Caco-2 (cell line): Measurements from ENCODE around the gene VPS35. TPM values are rescaled to one million over a fixed set of nuclear protein-coding genes. Genes with fewer than 3 reads are reported as not detected.

Experiments used
- BruUV-seq: library from RNA; stranded (reverse); fragments of 400-500 nt; replicated peaks from 2 replicates; lab custom pipeline; 2021; lab: Mats Ljungman, UMichigan
- CTCF ChIA-PET: fragments of 300-600 bp; sonication (Branson Sonifier 250); formaldehyde crosslinking; loops from one replicate; lab custom pipeline; 2022; ENCODE audit warnings: antibody characterized with exemption; lab: Charles Lee
- POLR2A ChIA-PET: fragments of 300-600 bp; sonication (Branson Sonifier 250); formaldehyde crosslinking; loops from one replicate; lab custom pipeline; 2022; ENCODE audit warnings: antibody characterized with exemption; lab: Charles Lee
- DNase-seq, 2 experiments: peaks; one replicate each; pipeline versions ENCODE4 v3.0.0 to v3.0.0-alpha.2; 2020 to 2022
- H3K27me3 ChIP-seq: replicated peaks from 2 replicates; pipeline ENCODE4 v1.6.0; 2011; ENCODE audit warnings: low read length; ENCODE audit not compliant: control insufficient read depth, insufficient read depth
- H3K36me3 ChIP-seq: 2 replicates; pipeline ENCODE4 v1.5.1; 2011; ENCODE audit warnings: low read length; ENCODE audit not compliant: control insufficient read depth, insufficient read depth
- H3K4me1 ChIP-seq: fragments of 250-450 bp; sonication (Bioruptor Pico); 2 replicates; pipeline ENCODE4 v1.5.1; 2020; ENCODE audit warnings: mild to moderate bottlenecking
- H3K4me3 ChIP-seq: 2 replicates; pipeline ENCODE4 v1.5.1; 2011; ENCODE audit warnings: low read depth, mild to moderate bottlenecking, control low read depth, low read length
- H3K9me3 ChIP-seq: fragments of 250-450 bp; sonication (Bioruptor Pico); 2 replicates; pipeline ENCODE4 v1.5.1; 2020; ENCODE audit warnings: mild to moderate bottlenecking, moderate library complexity
- H3K27ac Mint-ChIP-seq: one replicate; pipeline ENCODE4 v1.8.0; 2022; ENCODE audit warnings: mixed read lengths; ENCODE audit not compliant: unreplicated experiment
- H3K27me3 Mint-ChIP-seq: one replicate; pipeline ENCODE4 v1.8.0; 2022; ENCODE audit warnings: mixed read lengths; ENCODE audit not compliant: insufficient read depth, unreplicated experiment
- H3K36me3 Mint-ChIP-seq: one replicate; pipeline ENCODE4 v1.8.0; 2022; ENCODE audit warnings: mild to moderate bottlenecking, mixed read lengths; ENCODE audit not compliant: insufficient read depth, unreplicated experiment
- H3K4me1 Mint-ChIP-seq: one replicate; pipeline ENCODE4 v1.8.0; 2022; ENCODE audit warnings: low read depth, mixed read lengths; ENCODE audit not compliant: unreplicated experiment
- H3K4me3 Mint-ChIP-seq: one replicate; pipeline ENCODE4 v1.8.0; 2022; ENCODE audit warnings: mild to moderate bottlenecking, moderate library complexity, mixed read lengths; ENCODE audit not compliant: unreplicated experiment
- H3K9me3 Mint-ChIP-seq: one replicate; pipeline ENCODE4 v1.8.0; 2022; ENCODE audit warnings: mixed read lengths; ENCODE audit not compliant: unreplicated experiment
- CTCF ChIP-seq, 2 experiments: fragments of 200-600 bp in 1 of 2; IDR thresholded peaks; 1 replicate in 1 of 2; 2 replicates in 1 of 2; pipeline versions ENCODE4 v1.5.1 to v1.8.0; 2011 to 2022; ENCODE audit warnings: antibody characterized with exemption in 1 of 2, control low read depth in 1 of 2, inconsistent platforms in 1 of 2, low read depth in 1 of 2, low read length in 1 of 2, mild to moderate bottlenecking in 1 of 2, moderate library complexity in 1 of 2; ENCODE audit not compliant: insufficient read depth in 1 of 2, severe bottlenecking in 1 of 2, unreplicated experiment in 1 of 2
- intact Hi-C: fragments of 100-400 bp; cut with micrococcal nuclease; formaldehyde crosslinking; loops from one replicate; pipeline ENCODE4 v1.10.0; 2022; ENCODE audit not compliant: unreplicated experiment
- total RNA-seq: library from RNA; stranded (reverse); gene quantifications from 2 replicates; pipeline ENCODE4 v1.2.3, GENCODE V29; 2022

VPS35 gene
- total RNA-seq, 1 experiment from 2014 or later = 120 TPM

GRCh38 chr16:46711106-46712058 is 22.4 kb upstream of the VPS35 start:
- no peak for TF ChIP-seq CTCF (IDR thresholded peaks at IDR 0.05; ENCODE audit: insufficient read depth in 1 of 2, low read depth in 1 of 2, low read length in 1 of 2, severe bottlenecking in 1 of 2, unreplicated experiment in 1 of 2)
- no peaks in the 10 kb centered on the region for H3K27me3 Mint-ChIP-seq
- peaks cover 10% of the 10 kb centered on the region for H3K4me1 Mint-ChIP-seq
- H3K36me3 Mint-ChIP-seq = no peaks in the 10 kb centered on the region
- Histone ChIP-seq H3K4me3 (no peak overlapping the region), H3K9me3 (no peaks in the 10 kb centered on the region), H3K36me3 (no peaks in the 10 kb centered on the region), H3K27me3 (no peaks in the 10 kb centered on the region), H3K4me1 (peaks cover 14% of the 10 kb centered on the region)
- no TSS peak for BruUV-seq
- intact Hi-C loops = no loop called here
- ChIA-PET CTCF (no interaction called here), POLR2A (no interaction called here)
- H3K9me3 Mint-ChIP-seq = no peaks in the 10 kb centered on the region
- no peak overlapping the region for H3K27ac Mint-ChIP-seq
- no peak for DNase-seq
- no peak overlapping the region for H3K4me3 Mint-ChIP-seq

GRCh38 chr16:46709469-46710005 is 20.6 kb upstream of the VPS35 start:
- no peaks in the 10 kb centered on the region for H3K27me3 Mint-ChIP-seq

More at GRCh38 chr16:46709469-46710005, 20.6 kb upstream of the VPS35 start:
- H3K36me3 ChIP-seq = no peaks in the 10 kb centered on the region
- ChIA-PET CTCF (no interaction called here), POLR2A (no interaction called here)
- DNase-seq = no peak
- no peaks in the 10 kb centered on the region for H3K9me3 ChIP-seq
- intact Hi-C loops = no loop called here
- H3K4me1 ChIP-seq = peaks cover 15% of the 10 kb centered on the region
- no TSS peak for BruUV-seq
- Mint-ChIP-seq H3K27ac (no peak overlapping the region), H3K9me3 (no peaks in the 10 kb centered on the region), H3K4me1 (peaks cover 11% of the 10 kb centered on the region), H3K36me3 (no peaks in the 10 kb centered on the region), H3K4me3 (no peak overlapping the region)
- no peak overlapping the region for H3K4me3 ChIP-seq
- no peak for TF ChIP-seq CTCF (IDR thresholded peaks at IDR 0.05; ENCODE audit: insufficient read depth in 1 of 2, low read depth in 1 of 2, low read length in 1 of 2, severe bottlenecking in 1 of 2, unreplicated experiment in 1 of 2)
- no peaks in the 10 kb centered on the region for H3K27me3 ChIP-seq
